ENCODE measurements around the gene CAMK2A. TPM values are rescaled to one million over a fixed set of nuclear protein-coding genes. Genes with fewer than 3 reads are reported as not detected.

The CAMK2A gene
- polyA plus RNA-seq, 1 donor (not counting 4 experiments of a cell fraction or from before 2014, with no cell fraction given), result 0.05 TPM

DNA sequence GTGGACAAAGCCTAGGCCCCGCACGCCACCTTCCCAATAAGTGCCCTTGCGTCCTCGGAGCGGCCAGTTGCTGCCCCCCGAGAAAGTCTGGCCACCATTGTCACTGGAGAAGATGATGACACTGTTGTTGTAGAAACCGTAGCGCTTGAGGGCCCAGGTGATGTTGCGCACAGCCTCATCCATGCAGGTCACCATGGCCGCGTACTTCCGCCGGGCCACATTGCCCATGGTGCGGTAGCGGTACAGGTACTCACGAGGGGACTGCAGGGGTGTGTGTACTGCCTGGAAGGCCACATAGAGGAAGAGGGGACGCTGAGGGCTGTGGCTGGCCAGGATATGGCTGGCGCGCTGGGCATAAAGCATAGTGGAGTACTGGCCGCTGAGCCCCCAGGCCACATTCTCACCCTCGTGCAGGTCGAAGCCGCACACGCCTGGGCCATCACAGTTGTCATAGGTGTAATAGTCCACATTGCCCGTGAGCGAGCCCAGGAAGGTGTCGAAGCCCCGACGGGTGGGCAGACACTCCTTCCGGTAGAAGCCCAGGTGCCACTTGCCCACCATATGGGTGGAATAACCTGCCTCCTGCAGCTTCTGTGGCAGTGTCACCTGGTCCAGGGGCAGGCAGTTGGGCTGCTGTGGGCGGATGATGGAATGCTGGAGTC is 8.5 kb upstream of the CAMK2A start:
- Histone ChIP-seq H3K36me3 (ENCODE audit: control insufficient read depth in 2 of 2, extremely low read depth in 1 of 2, insufficient read depth in 2 of 2, low read length in 2 of 2) (no peaks in the 10 kb centered on the region), H3K4me1 (ENCODE audit: control insufficient read depth, extremely low read depth, insufficient read depth, low read length) (peaks cover 70% of the 10 kb centered on the region), H3K4me3 (ENCODE audit: control insufficient read depth in 2 of 3, extremely low read depth in 1 of 3, insufficient read depth in 2 of 3, low read depth in 1 of 3, low read length in 3 of 3) (no peak overlapping the region), H2AFZ (ENCODE audit: control insufficient read depth, low read length) (no peak overlapping the region), H3K27ac (ENCODE audit: control insufficient read depth, insufficient read depth, low read length) (peak overlapping the region; percentile 89), H4K20me1 (ENCODE audit: control insufficient read depth, extremely low read depth, insufficient read depth, low read length) (no peaks in the 10 kb centered on the region), H3K9me3 (ENCODE audit: control insufficient read depth, low read depth, low read length) (no peaks in the 10 kb centered on the region), H3K27me3 (ENCODE audit: control insufficient read depth, extremely low read depth, insufficient read depth, low read length) (no peaks in the 10 kb centered on the region), H3K4me2 (ENCODE audit: control insufficient read depth, extremely low read depth, insufficient read depth, low read depth, low read length) (peak overlapping the region; percentile 65), H3K9ac (ENCODE audit: control insufficient read depth, extremely low read depth, insufficient read depth, low read length) (peak overlapping the region; percentile 51), H3K79me2 (ENCODE audit: control insufficient read depth, insufficient read depth, low read length) (no peaks in the 10 kb centered on the region), H3K9me1 (ENCODE audit: control insufficient read depth, extremely low read depth, insufficient read depth, low read length) (peaks cover 10% of the 10 kb centered on the region)
- DNase-seq (ENCODE audit: low read depth, low spot score), result no peak
- TF ChIP-seq, protein P1, sequence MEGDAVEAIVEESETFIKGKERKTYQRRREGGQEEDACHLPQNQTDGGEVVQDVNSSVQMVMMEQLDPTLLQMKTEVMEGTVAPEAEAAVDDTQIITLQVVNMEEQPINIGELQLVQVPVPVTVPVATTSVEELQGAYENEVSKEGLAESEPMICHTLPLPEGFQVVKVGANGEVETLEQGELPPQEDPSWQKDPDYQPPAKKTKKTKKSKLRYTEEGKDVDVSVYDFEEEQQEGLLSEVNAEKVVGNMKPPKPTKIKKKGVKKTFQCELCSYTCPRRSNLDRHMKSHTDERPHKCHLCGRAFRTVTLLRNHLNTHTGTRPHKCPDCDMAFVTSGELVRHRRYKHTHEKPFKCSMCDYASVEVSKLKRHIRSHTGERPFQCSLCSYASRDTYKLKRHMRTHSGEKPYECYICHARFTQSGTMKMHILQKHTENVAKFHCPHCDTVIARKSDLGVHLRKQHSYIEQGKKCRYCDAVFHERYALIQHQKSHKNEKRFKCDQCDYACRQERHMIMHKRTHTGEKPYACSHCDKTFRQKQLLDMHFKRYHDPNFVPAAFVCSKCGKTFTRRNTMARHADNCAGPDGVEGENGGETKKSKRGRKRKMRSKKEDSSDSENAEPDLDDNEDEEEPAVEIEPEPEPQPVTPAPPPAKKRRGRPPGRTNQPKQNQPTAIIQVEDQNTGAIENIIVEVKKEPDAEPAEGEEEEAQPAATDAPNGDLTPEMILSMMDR (optimal IDR thresholded peaks at IDR 0.05 in 1 of 3, IDR thresholded peaks at IDR 0.05 in 1 of 3, conservative IDR thresholded peaks at IDR 0.05 in 1 of 3; ENCODE audit: extremely low read depth in 1 of 3, insufficient read depth in 2 of 3, low read length in 3 of 3), result no peak
- no peak for TF ChIP-seq EZH2 (IDR thresholded peaks at IDR 0.05; ENCODE audit: low read length)
- dilution Hi-C loops (cut with MboI; ENCODE audit: extremely low pct_ligation_motif_present, low sequenced_read_pairs), result no loop called here
- no peak for FAIRE-seq

DNA sequence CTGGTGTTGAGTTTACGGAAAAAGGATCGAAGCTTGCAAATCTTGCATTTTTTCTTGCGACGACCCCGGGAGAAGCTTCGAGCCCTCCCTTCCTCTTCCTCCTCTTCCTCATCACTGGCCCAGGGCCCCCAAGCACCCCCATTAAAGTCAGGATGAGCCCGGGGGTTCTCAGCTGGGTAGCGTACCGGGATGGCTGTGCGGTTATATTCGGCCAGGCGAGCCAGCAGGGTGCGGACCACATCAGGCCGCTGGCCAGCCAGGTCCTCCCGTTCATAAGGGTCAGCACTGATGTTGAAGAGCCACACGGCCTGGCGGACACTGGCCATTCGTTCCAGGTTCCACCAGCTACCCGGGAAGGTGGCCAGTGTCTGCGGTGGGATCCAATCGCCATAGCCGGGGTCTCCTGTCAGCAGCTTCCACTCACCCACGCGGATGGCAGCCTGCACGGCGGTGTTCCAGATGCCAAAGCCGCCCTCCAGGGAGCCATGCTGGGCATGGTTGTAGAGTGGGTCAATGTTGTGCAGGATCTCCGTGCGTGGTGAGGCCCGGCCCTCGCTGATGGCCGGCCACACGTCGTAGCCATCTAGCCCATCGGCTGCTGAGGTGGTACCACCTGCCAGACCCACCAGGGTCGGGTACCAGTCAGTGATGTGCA is 7.8 kb upstream of the CAMK2A start:
- Histone ChIP-seq H4K20me1 (ENCODE audit: control insufficient read depth, extremely low read depth, insufficient read depth, low read length) (no peaks in the 10 kb centered on the region), H3K27ac (ENCODE audit: control insufficient read depth, insufficient read depth, low read length) (no peak overlapping the region), H2AFZ (ENCODE audit: control insufficient read depth, low read length) (no peak overlapping the region), H3K4me1 (ENCODE audit: control insufficient read depth, extremely low read depth, insufficient read depth, low read length) (peaks cover 70% of the 10 kb centered on the region), H3K4me2 (ENCODE audit: control insufficient read depth, extremely low read depth, insufficient read depth, low read depth, low read length) (no peak overlapping the region), H3K27me3 (ENCODE audit: control insufficient read depth, extremely low read depth, insufficient read depth, low read length) (peaks cover 3% of the 10 kb centered on the region), H3K36me3 (ENCODE audit: control insufficient read depth in 2 of 2, extremely low read depth in 1 of 2, insufficient read depth in 2 of 2, low read length in 2 of 2) (no peaks in the 10 kb centered on the region), H3K9ac (ENCODE audit: control insufficient read depth, extremely low read depth, insufficient read depth, low read length) (no peak overlapping the region), H3K79me2 (ENCODE audit: control insufficient read depth, insufficient read depth, low read length) (no peaks in the 10 kb centered on the region), H3K9me1 (ENCODE audit: control insufficient read depth, extremely low read depth, insufficient read depth, low read length) (peaks cover 10% of the 10 kb centered on the region), H3K4me3 (ENCODE audit: control insufficient read depth in 2 of 3, extremely low read depth in 1 of 3, insufficient read depth in 2 of 3, low read depth in 1 of 3, low read length in 3 of 3) (no peak overlapping the region), H3K9me3 (ENCODE audit: control insufficient read depth, low read depth, low read length) (no peaks in the 10 kb centered on the region)
- dilution Hi-C loops (cut with MboI; ENCODE audit: extremely low pct_ligation_motif_present, low sequenced_read_pairs), result no loop called here
- DNase-seq (ENCODE audit: low read depth, low spot score), result no peak
- no peak for FAIRE-seq
- TF ChIP-seq EZH2 (IDR thresholded peaks at IDR 0.05; ENCODE audit: low read length), result no peak
- TF ChIP-seq, protein P1 (optimal IDR thresholded peaks at IDR 0.05 in 1 of 3, IDR thresholded peaks at IDR 0.05 in 1 of 3, conservative IDR thresholded peaks at IDR 0.05 in 1 of 3; ENCODE audit: extremely low read depth in 1 of 3, insufficient read depth in 2 of 3, low read length in 3 of 3), result no peak
